ENCODE measurements around the gene RARRES2.

RARRES2 gene

DNA sequence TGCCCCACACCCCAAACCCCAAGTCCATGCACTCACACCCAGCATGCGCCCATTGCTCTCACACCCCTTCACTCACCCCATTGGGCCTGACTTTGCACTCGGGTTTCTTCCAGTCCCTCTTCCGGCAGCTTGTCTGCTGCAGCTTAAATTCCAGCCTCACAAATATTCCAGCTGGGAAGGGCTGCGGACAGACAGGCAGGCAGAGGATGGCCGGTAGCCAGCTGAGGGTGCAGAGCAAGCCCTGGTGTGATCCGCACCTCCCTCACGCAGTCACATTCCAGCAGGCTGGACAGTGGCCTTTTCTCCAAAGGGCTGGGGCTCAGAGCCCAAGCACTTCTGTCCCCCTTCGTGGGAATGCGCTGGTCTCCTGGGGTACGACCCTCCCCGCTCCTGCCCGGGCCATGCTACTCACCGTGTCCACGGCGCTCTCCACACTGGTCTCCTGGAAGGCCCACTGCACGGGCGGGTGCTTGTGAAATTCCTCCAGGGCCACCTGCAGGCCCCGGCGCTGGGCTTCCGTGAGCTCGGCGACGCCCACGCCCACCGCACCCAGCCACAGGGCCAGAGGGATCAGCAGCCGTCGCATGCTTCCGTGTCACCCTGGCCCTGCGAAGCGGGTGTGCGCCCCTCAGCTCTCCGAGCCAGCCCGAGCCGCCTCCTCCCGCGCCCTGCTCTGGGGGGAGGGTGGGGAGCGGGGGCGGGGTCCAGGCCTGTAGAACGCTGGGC, 1.2 kb downstream of the RARRES2 start:
- in situ Hi-C loops (cut with HindIII; ENCODE audit: low sequenced_read_pairs): loop anchor here (5.0 kb wide), 1 partner anchor 67 kb away; a partner anchor contains a TSS

DNA sequence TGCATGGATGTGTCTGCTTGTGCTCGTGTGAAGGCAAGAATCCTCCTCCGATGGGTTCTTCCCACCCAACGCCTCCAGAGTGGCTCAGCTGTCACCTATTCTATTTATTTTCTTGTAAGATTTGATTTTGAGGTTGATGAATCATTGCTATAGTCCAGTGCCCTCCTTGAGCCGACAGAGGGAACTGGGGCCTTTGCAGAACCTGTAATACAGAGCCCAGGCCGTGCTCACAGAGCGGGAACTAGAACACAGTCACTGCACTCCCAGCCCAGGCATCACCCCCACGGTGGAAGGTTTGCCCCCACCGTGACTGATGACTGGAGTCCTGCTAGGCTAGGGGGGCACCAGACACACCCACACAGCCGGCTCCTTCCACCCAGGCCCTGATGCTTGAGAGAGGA, 2.0 kb downstream of the RARRES2 start:
- in situ Hi-C loops (cut with HindIII; ENCODE audit: low sequenced_read_pairs): no loop called here

DNA sequence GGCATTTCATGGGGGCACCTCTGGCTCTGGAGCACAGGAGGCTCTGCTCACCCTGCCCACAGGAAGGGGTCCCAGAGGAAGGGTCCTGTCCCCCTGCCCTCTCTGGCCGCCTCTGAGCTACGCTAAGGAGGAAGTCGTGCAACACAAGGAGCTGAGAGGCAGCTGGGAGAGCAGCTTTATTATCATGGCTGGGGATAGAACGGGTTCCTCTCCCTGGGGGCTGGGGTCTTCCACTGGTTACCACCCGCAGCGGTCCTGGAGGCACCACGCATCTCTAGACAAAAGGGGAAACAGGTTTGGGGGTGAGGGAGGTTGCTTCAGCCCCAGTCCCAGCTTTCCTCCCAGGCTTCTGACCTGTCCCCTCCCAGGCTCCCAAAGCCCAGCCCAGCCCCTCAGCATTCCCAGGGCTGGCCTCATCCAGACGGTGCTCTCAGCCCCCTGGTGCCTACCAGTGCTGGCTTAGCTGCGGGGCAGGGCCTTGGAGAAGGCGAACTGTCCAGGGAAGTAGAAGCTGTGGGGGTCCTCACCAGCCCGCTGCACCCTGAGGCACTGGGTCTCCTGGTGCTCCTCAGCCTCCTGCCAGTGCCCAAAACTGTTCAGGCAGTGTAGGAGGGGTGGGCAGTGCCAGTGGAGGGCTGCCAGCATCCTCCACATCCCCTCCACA, 3.1 kb downstream of the RARRES2 start:
- in situ Hi-C loops (cut with HindIII; ENCODE audit: low sequenced_read_pairs): no loop called here

DNA sequence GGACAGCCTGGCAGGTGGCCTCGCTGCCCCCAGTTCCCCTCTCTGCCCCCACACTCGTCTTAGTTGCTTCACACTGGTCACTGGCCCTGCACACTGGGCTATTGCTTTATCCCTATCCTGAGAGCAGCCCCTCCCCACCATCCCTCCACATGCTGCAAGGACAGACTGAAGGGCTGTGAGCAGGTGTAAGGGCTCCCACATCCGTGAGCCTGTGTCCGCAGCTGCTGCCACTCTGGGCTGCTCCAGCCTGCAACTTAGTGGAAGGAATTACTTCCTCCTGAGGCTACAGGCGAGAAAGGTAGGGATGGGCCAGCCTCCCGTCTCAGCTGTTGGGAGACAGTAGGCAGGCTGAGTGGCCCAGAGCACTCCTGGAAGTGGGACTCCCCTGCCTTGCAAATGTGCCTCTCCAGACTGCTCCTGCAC, 3.8 kb downstream of the RARRES2 start:
- in situ Hi-C loops (cut with HindIII; ENCODE audit: low sequenced_read_pairs): no loop called here

DNA sequence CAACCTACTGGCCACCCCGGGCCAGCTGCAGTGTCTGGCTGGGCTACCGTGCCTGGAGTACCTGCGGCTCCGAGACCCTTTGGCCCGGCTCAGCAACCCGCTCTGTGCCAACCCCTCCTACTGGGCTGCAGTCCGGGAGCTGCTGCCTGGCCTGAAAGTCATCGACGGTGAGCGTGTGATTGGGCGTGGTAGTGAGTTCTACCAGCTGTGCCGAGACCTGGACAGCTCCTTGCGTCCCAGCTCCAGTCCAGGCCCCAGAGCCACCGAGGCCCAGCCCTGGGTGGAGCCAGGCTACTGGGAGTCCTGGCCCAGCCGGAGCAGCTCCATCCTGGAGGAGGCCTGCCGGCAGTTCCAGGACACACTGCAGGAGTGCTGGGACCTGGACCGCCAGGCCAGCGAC, 4.2 kb downstream of the RARRES2 start:
- in situ Hi-C loops (cut with HindIII; ENCODE audit: low sequenced_read_pairs): no loop called here

DNA sequence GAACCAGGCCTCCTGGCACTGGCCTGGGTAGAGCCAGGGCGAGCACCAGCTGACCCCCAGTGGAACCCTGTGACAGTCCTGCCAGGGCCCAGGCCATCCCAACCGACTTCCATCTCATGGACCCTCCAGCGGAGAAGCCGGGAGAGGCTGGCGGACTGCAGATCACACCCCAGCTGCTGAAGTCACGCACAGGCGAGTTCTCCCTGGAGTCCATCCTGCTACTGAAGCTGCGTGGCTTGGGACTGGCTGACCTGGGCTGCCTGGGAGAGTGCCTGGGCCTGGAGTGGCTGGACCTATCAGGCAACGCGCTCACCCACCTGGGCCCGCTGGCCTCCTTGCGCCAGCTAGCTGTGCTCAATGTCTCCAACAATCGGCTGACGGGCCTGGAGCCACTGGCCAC, 4.7 kb downstream of the RARRES2 start:
- in situ Hi-C loops (cut with HindIII; ENCODE audit: low sequenced_read_pairs): no loop called here

DNA sequence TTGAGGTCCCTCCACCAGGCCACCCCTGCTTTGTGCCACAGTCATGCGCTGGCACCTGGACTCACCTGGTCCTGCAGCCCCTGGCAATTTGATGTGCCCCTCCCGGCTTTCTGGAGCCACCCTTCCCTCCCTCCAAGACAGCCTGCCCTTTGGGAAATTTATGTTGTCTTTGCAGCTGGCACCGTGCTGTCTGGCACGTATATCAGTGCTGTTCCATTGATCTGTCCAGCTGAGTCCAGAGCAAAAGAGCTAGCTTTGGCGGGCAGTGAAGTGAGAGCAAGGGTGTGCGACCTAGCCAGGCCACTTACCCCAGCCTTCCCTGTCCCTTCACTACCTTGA, 5.7 kb downstream of the RARRES2 start:
- in situ Hi-C loops (cut with HindIII; ENCODE audit: low sequenced_read_pairs): no loop called here

DNA sequence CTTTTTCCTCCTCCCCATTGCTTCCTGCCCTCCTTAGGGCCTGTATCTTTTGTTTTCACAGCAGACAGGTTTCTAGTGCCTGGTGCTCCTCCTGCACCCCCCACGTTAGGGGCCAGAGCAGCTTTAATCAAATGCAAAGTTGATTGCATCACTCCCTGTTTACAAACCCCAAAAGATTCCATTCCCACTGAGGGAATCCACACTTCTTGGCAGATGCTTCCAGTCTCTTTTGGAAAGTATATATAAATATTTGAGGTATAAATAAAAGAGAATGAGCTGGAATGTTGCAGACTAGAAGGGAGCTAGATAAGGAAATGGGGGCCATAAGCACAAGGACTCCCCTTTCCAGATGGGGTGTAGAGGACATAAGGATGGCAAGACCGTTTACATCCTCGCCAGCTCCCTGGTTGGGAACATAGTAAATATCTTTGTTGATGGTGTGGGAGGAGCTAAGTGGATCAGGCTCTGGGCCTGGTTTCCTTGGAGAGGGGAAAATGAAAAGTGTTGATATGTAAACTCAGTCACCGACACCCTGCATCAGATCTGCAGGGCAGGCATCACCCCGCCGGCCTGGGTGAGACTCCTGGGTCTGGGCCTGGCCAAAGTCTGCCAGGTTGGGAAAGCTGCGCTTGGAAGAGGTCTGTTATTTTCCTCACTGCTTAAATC, 6.2 kb downstream of the RARRES2 start:
- in situ Hi-C loops (cut with HindIII; ENCODE audit: low sequenced_read_pairs): no loop called here

DNA sequence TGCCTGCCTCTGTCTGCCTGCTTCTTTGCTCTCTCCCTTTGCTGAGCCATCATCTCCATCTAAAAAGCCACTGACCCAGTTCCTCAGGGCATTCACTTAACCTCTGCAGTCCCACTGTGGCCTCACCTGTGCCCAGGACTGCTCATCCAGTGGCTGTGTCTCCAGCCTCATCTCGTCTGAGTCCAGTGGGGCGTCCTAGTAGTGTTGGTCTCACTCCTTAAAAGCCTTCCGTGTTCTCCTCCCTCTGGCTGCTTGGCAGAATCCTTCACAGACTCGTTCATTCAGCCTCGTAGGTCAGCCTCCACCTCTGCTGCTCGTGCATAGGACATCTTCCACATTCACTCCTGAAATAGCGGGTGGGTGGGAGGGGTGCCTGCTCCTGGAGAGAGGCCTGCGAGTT, 7.3 kb downstream of the RARRES2 start:
- in situ Hi-C loops (cut with HindIII; ENCODE audit: low sequenced_read_pairs): no loop called here

DNA sequence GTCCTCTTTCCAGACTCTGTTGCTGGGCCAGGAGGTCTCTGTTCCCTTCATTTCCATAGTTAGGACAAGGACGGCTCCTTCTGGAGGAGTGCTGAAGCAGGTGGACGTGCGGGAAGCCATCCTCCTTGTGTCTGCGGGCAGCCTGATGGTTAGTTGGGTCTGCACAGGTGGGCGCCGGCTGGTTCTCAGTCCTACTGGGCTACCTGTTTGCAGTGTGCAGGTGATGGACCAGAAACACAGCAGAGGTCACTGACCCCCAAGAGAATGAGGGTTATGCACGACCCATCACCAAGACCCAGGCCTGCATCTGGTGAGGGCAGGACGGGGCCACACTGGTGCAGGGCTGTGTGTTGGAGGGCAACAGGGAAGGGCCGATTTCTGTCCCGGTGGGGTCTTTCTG, 7.8 kb downstream of the RARRES2 start:
- in situ Hi-C loops (cut with HindIII; ENCODE audit: low sequenced_read_pairs): no loop called here

DNA sequence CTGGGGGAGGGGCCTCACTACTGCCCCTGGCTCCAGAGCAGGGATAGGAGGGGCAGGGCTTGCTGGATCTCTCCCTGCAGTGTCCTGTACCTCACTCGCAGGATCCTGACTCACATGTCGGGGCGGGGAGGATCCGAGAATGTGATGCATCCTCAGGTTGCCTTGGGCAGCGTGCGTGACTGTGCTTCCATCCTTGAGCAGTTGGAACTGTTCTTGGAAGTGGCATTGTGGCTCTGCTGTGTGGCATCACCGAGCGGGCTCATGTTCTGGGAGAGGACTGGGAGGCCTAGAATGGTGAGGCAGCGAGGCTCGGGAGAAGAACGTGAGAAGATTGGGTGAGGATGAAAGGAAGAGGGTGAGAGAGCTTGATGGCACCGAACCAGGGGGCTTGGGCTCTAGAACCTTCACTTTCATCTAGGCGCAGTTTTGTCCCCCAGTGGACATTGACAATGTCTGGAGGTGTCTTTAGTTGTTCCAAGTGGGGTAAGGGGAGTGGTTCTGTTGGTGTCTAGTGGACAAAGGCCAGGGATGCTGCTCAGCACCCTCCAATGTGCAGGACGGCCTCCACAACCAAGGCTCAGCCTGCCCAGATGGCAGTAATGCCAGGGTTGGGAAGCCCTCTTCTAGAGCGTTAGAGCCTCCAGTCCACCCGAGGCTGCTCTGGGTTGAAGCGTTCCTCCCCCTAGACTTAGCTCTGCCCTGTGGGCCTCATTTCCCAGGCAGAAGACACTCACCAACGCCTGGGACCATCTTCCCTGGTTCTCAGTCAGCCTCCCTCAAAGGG, 8.4 kb downstream of the RARRES2 start:
- in situ Hi-C loops (cut with HindIII; ENCODE audit: low sequenced_read_pairs): no loop called here

DNA sequence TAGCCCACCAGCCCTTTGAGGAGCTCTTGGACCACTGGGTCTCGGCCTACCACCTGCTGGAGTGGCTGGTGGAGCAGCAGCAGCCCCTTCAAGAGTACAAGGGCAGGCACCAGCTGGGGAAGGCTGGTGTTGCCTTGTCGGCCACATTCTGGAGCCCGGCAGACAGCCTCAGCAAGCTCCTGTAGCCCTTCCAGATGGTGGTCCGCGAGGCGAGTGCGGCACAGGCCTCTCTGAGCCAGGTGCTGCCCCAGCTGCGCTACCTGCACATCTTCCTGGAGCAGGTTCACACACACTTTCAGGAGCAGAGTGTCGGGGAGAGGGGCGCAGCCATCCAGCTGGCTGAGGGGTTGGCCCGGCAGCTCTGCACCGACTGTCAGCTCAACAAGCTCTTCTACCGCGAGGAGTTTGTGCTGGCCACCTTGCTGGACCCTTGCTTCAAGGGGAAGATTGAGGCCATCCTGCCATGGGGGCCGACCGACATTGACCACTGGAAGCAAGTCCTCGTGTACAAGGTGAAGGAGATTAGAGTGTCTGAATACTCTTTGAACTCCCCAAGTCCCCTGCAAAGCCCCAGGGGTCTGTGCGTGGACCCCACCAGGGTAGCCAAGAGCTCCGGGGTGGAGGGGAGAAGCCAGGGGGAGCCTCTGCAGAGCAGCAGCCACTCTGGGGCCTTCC, 11.1 kb downstream of the RARRES2 start:
- in situ Hi-C loops (cut with HindIII; ENCODE audit: low sequenced_read_pairs): no loop called here

DNA sequence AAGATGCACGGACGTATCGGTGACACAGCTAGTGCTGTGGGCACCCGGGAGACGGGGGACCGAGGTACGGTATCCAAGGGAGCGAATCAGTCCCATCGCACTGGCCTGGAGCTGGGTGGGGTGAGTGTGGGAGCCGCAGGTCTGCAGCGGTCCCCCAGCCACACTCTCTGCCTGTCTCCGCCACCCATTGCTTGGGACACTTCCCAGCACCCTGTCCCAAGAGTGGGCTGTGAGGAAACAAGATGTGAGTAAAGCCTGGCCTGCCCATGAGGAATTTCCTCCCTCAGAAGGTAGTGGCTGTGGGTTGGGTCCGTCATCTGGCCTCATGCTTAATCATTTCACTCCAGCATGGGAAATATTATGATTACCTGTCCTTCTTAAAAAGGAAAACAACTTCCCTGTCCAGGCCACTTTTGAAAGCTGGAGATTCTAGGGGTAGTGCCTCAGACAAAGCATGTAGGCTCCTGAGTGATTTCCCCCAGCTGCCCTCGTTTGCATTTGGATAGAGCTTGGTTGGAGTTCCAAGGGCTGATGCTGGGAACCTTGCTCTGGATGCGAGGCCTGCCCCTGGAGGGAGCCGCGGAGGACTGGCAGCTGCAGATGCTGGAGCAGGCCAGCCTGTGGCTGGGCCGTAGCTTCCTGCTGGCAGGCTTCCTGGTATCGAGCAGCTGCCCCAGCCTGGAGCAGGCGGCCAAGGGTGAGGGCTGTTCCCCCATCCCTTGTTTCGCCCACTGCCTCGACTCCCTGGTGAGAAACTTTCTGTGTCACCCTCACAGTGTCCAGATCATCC, 11.9 kb downstream of the RARRES2 start:
- in situ Hi-C loops (cut with HindIII; ENCODE audit: low sequenced_read_pairs): no loop called here

DNA sequence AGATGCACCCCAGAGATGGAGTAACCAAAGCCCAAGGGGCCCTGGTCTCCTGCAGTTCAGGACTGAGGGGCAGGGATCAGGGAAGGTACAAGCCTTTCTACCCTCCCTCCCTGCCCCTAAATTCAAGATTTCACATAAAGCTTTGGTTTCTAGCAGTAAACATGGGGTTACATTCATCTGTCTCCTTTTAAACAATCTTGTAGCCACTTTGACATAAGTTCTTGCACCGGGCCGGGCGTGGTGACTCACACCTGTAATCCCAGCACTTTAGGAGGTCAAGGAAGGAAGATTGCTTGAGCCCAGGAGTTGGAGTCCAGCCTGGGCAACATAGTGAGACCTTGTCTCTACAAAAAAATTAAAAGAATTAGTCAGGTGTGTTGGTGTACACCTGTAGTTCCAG, 14.1 kb downstream of the RARRES2 start:
- in situ Hi-C loops (cut with HindIII; ENCODE audit: low sequenced_read_pairs): no loop called here

DNA sequence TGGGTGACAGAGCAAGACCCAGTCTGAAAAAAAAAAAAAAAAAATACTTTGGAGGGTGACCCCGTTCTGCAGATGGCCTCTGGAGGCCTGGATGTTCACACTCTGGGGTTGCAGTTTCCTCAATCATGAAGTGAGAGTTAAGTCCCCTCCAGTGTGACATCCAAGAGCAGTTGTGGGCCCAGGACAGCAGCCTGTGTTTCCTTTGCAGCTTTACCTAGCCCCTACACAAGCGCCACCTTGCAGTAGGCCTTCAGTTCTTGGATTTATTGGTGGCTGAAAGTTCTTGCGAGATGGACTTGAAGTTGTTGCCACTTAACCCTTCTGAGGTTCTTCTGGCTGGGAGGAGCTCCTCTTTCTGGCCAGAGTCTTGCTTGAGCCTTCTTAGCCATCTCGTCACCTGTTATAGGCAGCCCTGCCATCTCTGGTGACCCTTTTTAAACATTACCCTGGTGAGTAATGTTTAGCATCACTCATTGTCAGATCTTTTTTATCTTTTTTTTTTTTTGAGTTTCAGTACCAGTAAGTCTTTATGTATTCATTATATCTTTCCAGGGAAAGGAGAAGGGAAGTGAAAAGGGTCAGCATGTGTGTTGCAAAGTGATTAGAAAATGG, 14.7 kb downstream of the RARRES2 start:
- in situ Hi-C loops (cut with HindIII; ENCODE audit: low sequenced_read_pairs): no loop called here

DNA sequence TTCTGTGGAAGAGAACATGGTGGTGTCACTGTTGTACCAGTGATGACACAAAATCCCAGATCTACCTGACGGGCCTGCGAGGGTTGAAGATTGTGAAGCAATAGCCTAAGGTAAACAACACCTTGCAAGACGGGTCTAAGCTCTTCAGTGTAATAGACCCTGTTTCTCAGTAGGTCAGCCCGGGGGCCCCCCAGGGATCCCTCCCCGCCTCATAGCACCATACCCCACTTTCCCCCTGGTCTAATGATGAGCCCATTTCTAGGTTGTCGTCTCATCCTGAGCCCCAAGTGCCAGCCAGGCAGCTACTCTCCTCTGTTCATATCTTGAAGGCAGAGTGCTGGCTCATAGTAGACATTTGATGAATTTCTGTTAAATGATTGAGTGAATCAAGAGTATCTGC, 15.5 kb downstream of the RARRES2 start:
- in situ Hi-C loops (cut with HindIII; ENCODE audit: low sequenced_read_pairs): no loop called here

DNA sequence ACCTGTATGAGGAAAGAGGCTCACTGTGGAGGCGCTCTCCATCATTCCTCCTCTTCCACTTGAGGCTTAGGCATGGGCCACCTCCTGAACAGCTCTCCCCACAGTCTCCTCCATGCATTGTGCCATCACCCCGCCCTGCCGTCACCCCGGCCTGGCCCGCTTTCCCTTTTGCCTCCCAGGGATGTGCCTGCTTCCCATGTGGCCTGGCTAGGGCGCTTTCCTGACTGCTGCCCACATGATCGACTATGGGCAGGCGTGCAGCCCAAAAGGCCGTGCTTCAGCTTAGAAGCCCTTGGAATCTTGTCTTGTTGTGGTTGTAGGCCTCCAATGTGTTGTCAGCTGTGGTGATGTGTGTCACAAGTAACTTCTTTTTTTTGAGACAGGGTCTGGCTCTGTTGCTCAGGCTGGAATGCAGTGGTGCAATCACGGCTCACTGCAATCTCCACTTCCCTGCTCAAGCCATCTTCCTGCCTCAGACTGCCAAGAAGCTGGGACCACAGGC, 16.3 kb downstream of the RARRES2 start:
- in situ Hi-C loops (cut with HindIII; ENCODE audit: low sequenced_read_pairs): no loop called here

DNA sequence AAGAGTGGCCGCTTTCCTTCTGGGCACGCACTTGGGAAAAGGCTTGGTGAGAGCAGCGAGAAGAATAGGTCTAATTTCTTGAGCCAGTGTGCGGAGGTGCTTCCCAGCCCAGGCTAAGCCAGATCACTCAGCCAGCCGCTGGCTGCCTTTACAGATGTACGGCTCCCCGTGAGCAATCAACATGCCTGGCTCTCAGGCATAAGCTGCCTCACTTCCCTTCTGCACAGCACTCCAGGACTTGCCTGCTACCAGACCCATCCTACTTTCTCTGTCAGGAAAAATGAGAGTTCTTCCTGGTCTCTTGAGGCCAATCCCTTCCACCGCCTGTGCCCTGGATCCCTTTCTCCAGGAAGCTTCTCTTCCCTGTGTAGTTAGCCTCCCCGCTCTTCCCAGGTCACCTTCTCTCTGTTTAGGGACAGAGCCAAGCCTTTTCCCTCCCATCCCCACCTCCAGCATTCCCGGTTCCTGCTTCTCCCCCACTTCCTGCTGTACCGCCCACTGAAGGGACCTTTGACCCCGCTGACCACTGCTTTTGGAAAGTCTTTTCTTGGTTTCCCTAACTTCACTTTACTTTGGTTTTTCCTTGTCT, 17.0 kb downstream of the RARRES2 start:
- in situ Hi-C loops (cut with HindIII; ENCODE audit: low sequenced_read_pairs): no loop called here

DNA sequence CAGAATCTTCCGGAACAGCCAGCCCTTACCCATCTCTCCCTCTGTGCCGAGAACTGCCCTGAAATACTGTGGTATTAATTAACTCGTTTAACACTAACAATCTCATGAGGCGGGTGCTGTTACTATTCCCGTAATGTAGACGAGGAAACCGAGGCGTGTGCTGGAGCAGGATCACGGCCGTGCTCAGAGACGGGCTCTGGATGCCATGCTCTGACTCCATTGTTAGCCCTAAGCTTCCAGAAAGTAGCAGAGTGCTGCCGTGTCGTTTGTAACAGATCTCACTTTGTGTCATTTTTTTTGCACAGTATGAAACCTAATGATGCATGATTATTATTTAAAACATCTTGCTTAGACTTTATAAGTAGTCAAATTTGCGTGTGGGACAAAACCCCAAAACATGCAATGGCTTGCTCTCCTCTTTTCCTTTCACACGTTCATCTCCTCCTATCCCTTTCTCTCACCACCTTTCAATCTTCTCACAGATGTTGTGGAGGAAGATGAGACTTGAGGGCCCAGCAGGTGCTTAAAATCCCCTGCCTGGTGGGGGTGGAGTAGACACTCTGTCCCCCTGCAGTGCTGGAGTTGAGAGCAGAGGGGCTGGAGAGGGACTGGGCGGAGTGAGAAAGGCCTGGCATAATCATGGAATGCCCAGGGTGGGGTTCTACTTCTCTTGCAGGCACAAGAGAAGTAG, 17.6 kb downstream of the RARRES2 start:
- in situ Hi-C loops (cut with HindIII; ENCODE audit: low sequenced_read_pairs): no loop called here
